Measurements from ENCODE around the gene ARF1. TPM values are rescaled to one million over a fixed set of nuclear protein-coding genes. Genes with fewer than 3 reads are reported as not detected.
A peak's percentile ranks its signal among the peaks of the same experiment; 100 is the strongest.

Gene ARF1
- total RNA-seq, 1 donor from 2014 or later, result 288 TPM

- Mint-ChIP-seq H3K9me3 (no peaks in the 10 kb centered on the region), H3K4me1 (ENCODE audit: unreplicated experiment) (peaks cover 15% of the 10 kb centered on the region), H3K27ac (peak overlapping the region; percentile 36), H3K36me3 (no peaks in the 10 kb centered on the region), H3K4me3 (peak overlapping the region; percentile 94), H3K27me3 (peaks cover 5% of the 10 kb centered on the region)
- DNase-seq (ENCODE audit: extremely low spot score, unreplicated experiment), result no peak
- no peak for TF ChIP-seq CTCF (conservative IDR thresholded peaks at IDR 0.05)
Measured at GRCh38 chr1:228142701-228143136, 60.2 kb downstream of the ARF1 start.

GRCh38 chr1:228143480-228144192 lies 61.1 kb downstream of the ARF1 start:
- Mint-ChIP-seq H3K4me1 (ENCODE audit: unreplicated experiment) (peaks cover 15% of the 10 kb centered on the region), H3K36me3 (no peaks in the 10 kb centered on the region), H3K9me3 (no peaks in the 10 kb centered on the region), H3K4me3 (peak overlapping the region; percentile 94), H3K27me3 (peaks cover 5% of the 10 kb centered on the region), H3K27ac (peak overlapping the region; percentile 74)
- DNase-seq (ENCODE audit: extremely low spot score, unreplicated experiment), result no peak
- TF ChIP-seq CTCF (conservative IDR thresholded peaks at IDR 0.05), result no peak

GRCh38 chr1:228144193-228144992 lies 61.9 kb downstream of the ARF1 start:
- Mint-ChIP-seq H3K4me1 (ENCODE audit: unreplicated experiment) (peaks cover 15% of the 10 kb centered on the region), H3K27me3 (peaks cover 5% of the 10 kb centered on the region), H3K27ac (peak overlapping the region; percentile 74), H3K36me3 (no peaks in the 10 kb centered on the region), H3K9me3 (no peaks in the 10 kb centered on the region), H3K4me3 (no peak overlapping the region)
- no peak for TF ChIP-seq CTCF (conservative IDR thresholded peaks at IDR 0.05)
- no peak for DNase-seq (ENCODE audit: extremely low spot score, unreplicated experiment)

GRCh38 chr1:228144993-228145343 lies 62.5 kb downstream of the ARF1 start:
- no peaks in the 10 kb centered on the region for H3K36me3 Mint-ChIP-seq

More at GRCh38 chr1:228144993-228145343, 62.5 kb downstream of the ARF1 start:
- peaks cover 15% of the 10 kb centered on the region for H3K4me1 Mint-ChIP-seq (ENCODE audit: unreplicated experiment)
- DNase-seq (ENCODE audit: extremely low spot score, unreplicated experiment), result no peak
- no peaks in the 10 kb centered on the region for H3K9me3 Mint-ChIP-seq
- peaks cover under 1% of the 10 kb centered on the region for H3K27me3 Mint-ChIP-seq
- TF ChIP-seq CTCF (conservative IDR thresholded peaks at IDR 0.05), result no peak
- H3K4me3 Mint-ChIP-seq, result no peak overlapping the region
- H3K27ac Mint-ChIP-seq, result peak overlapping the region; percentile 41
